ENCODE measurements around the gene GJA1.
"Not testable (repeated sequence)": the region's sequence is repeated elsewhere in the genome, so short reads cannot be mapped to it uniquely, and the experiment has no call there.

GJA1 gene

GRCh38 chr6:121437851-121438651 is 2.6 kb downstream of the GJA1 start:
- no peak for DNase-seq

- no peak for DNase-seq
Observed at GRCh38 chr6:121438869-121439268, 3.4 kb downstream of the GJA1 start.

DNA sequence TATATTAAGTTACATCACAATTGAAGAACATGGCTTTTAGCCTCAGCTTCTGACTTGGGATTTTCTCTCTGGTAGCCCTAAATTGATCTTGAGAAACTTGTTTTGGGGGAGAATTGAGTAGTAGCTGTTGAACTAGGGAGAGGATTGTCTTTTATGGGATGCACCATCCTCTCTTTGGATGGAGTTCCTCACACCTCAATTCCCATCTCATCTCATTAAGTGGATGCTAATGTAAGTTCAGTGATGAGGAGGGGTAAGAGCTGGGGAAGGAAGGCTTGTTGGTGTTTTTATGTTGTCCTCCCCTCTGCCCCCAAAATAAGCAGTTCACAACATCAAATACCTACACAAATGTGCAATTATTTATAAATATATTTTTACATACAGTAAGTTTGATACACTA is 4.0 kb downstream of the GJA1 start:
- no peak for DNase-seq

GRCh38 chr6:121439926-121440325 is 4.5 kb downstream of the GJA1 start:
- DNase-seq = no peak

GRCh38 chr6:121441477-121441876 is 6.0 kb downstream of the GJA1 start:
- DNase-seq = no peak

GRCh38 chr6:121442576-121442975 is 7.1 kb downstream of the GJA1 start:
- no peak for DNase-seq

DNA sequence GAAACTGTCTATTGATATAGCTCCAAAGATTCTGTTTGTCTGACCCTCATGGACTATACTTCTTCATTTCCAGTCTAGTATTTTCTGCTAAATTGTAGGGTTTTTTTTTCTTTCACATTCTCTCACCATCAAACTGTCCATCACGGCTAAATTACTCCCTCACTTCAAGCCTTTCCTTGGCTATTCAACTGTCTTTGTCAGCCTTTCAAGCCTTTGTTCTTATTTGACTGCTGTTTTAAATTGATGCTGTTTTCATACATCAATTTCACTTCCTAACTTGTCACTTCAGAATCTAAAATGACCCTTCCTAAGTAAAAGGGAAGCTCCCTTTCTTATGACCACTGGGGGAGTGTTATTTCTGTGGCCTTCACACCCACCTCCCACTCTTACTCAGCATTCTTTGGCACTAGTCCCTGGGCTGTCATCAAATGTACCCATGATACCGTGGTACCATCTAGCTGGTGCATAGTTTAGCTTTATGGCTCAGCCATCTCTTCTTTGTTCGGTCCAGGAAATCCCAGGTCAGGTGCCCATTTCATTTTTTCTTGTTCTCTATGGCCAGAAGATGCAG is 8.6 kb downstream of the GJA1 start:
- DNase-seq = no peak

- not testable (repeated sequence) for DNase-seq
Observed at GRCh38 chr6:121446705-121447104, 11.3 kb downstream of the GJA1 start.

DNA sequence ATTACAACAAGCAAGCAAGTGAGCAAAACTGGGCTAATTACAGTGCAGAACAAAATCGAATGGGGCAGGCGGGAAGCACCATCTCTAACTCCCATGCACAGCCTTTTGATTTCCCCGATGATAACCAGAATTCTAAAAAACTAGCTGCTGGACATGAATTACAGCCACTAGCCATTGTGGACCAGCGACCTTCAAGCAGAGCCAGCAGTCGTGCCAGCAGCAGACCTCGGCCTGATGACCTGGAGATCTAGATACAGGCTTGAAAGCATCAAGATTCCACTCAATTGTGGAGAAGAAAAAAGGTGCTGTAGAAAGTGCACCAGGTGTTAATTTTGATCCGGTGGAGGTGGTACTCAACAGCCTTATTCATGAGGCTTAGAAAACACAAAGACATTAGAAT is 12.3 kb downstream of the GJA1 start:
- DNase-seq = not testable (repeated sequence)

DNA sequence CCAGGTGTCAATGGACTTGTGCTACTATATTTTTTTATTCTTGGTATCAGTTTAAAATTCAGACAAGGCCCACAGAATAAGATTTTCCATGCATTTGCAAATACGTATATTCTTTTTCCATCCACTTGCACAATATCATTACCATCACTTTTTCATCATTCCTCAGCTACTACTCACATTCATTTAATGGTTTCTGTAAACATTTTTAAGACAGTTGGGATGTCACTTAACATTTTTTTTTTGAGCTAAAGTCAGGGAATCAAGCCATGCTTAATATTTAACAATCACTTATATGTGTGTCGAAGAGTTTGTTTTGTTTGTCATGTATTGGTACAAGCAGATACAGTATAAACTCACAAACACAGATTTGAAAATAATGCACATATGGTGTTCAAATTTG is 13.1 kb downstream of the GJA1 start:
- not testable (repeated sequence) for DNase-seq

DNA sequence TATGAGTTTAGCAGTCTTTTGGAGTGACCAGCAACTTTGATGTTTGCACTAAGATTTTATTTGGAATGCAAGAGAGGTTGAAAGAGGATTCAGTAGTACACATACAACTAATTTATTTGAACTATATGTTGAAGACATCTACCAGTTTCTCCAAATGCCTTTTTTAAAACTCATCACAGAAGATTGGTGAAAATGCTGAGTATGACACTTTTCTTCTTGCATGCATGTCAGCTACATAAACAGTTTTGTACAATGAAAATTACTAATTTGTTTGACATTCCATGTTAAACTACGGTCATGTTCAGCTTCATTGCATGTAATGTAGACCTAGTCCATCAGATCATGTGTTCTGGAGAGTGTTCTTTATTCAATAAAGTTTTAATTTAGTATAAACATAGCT is 13.9 kb downstream of the GJA1 start:
- DNase-seq = no peak

DNA sequence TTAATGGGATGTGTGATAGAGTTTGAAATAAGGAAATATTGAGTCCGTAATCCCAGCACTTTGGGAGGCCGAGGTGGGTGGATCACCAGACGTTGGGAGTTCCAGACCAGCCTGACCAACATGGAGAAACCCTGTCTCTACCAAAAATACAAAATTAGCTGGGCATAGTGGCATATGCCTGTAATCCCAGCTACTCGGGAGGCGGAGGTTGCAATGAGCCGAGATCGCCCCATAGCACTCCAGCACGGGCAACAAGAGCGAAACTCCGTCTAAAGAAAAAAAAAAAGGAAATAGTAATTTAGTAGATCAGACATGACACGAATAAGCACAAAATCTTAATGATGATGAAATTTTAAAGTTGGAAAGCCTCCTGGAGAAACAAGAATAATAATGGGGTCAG is 14.8 kb downstream of the GJA1 start:
- no peak for DNase-seq

DNA sequence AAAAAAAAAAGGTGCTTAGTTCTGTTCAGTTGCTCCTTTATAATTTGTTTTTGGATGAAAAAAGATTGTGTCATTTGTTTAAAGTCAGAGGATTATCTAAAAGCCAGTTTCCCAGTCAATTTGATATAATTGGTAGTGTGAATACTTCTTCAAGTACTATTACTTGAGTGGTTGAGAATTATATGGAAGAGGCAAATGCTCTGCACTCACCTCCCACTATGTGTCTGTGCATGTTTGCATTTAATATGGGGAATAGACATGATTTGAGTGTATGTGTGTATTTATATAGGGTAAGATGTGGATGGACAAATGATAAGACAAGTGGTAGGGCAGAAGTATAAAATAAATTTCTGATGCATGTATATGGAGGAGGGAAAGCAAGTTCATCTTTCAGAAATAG is 15.8 kb downstream of the GJA1 start:
- DNase-seq = no peak

- no peak for DNase-seq
Observed at GRCh38 chr6:121453191-121453590, 17.7 kb downstream of the GJA1 start.

- DNase-seq = no peak
Observed at GRCh38 chr6:121460170-121460569, 24.7 kb downstream of the GJA1 start.

GRCh38 chr6:121463087-121463486 is 27.6 kb downstream of the GJA1 start:
- DNase-seq = no peak

DNA sequence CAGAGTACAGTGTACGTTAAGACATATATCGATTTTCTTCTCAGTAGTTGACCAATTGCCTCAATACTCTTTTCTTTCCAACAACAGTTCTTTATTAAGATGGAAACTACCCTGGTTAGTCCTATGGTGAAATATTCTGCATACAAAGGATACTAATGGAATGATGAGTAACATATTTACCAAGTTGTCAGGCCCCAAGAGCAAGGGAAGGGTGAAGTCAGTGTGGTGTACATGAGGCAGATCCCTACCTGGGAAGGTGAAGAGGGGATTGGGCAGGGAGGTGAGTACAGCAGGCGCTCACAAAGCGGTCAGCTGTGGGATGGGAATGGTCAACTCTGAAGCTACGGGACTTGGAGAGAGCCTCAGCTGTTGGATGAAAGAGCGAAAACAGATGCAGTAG is 29.7 kb downstream of the GJA1 start:
- no peak for DNase-seq

GRCh38 chr6:121479486-121480098 is 44.1 kb downstream of the GJA1 start:
- DNase-seq = no peak

GRCh38 chr6:121480099-121480713 is 44.8 kb downstream of the GJA1 start:
- DNase-seq = no peak

DNA sequence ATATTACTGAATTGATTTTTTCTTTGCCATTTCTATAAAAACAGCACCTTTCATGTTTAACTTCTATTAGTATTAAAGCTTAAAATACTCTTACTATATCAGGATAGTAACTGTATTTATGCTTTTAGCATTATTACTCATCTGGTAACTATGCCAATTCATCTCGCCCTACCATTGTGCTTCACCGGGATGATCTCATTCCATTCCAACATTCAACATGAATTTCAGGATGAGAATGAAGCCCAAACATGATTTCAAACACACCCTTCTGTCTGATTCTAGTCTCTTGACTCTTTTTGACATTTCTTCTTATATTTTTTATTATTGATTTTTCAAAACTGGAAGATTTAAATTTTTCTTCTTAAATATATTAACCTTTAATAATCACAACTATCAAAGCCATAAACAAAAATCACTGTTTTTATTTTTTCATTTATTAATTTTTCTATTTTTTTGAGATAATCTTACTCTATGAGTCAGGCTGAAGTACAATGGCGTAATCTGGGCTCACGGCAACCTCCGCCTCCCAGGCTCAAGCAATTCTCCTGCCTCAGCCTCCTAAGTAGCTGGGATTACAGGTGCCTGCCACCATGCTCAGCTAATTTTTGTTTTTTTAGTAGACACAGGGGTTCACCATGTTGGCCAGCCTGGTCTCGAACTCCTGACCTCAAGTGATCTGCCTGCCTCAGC is 46.7 kb downstream of the GJA1 start:
- DNase-seq = no peak

GRCh38 chr6:121482751-121483150 is 47.3 kb downstream of the GJA1 start:
- no peak for DNase-seq

DNA sequence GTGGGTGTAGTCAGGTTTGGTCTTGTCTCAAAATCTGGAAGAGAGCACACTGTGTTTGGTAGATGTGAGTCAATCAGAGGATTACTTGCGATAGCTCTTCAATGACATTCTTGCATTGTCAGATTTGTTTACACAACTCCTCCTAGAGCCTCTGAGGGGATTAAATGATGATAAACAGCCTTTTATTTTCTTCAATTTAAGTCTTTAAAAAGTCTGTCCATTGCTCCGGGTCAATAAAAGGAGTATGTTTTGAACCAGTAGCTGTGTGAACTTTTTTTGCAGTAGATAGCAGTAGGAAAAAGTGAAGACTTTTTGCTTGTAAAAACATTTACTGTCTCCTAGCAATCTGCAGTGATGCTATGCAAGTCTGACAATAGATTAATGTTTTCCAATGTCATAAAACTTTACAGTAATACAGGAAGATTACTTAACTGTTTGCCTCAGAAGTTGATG is 49.9 kb downstream of the GJA1 start:
- DNase-seq = no peak

DNA sequence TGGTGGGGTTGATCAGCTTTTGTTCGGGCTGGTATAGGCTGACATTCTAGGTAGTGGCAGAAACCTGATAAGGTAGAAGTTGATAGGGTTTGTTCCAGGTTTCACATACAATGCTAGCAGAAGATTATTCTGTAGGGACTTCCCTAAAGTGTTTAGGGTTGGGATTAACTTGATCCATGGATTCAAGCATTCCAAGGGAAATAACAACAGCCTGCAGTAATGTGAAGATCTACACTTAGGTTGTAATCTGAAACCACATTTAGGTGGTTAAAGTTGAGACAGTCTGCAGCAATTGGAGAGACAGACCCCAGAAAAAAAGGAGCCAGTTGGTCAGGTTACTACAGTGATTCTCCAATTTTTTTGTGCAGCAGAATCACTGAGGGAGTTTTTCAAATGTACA is 56.1 kb downstream of the GJA1 start:
- no peak for DNase-seq
